IPS DF 6.9 (cell line): ENCODE data around the gene NCS1.

Source experiments
- DNase-seq: peaks from one replicate; pipeline ENCODE4 v3.0.0-alpha.2; 2013; ENCODE audit warnings: low read depth, low spot score
- H3K27ac ChIP-seq: one replicate; pipeline ENCODE4 v1.5.1; 2013; ENCODE audit warnings: low read length, control low read depth
- H3K27me3 ChIP-seq: 2 replicates; pipeline ENCODE4 v1.6.1; 2013; ENCODE audit warnings: mild to moderate bottlenecking, low read length; ENCODE audit not compliant: control insufficient read depth, insufficient read depth
- H3K36me3 ChIP-seq: 2 replicates; pipeline ENCODE4 v1.6.1; 2013; ENCODE audit warnings: low read length; ENCODE audit not compliant: control insufficient read depth, insufficient read depth
- H3K4me1 ChIP-seq: 2 replicates; pipeline ENCODE4 v1.6.1; 2013; ENCODE audit warnings: low read length; ENCODE audit not compliant: control insufficient read depth, insufficient read depth
- H3K4me3 ChIP-seq: 2 replicates; pipeline ENCODE4 v1.5.1; 2013; ENCODE audit warnings: mild to moderate bottlenecking, low read length
- H3K9me3 ChIP-seq: 2 replicates; pipeline ENCODE4 v1.6.1; 2013; ENCODE audit warnings: low read length, inconsistent platforms; ENCODE audit not compliant: control insufficient read depth, insufficient read depth
- WGBS: extraction: QIAGEN DNeasy Blood & Tissue Kit; methylation state at CpG from one replicate; pipeline ENCODE4 v1.1.7; 2013; ENCODE audit warnings: mixed read lengths, missing lambda C conversion rate; ENCODE audit not compliant: insufficient read length, insufficient coverage; 5-methylcytosine and 5-hydroxymethylcytosine counted together

NCS1 gene

GRCh38 chr9:130147198-130147597, 25.0 kb upstream of the NCS1 start:
- no peak for DNase-seq
- Histone ChIP-seq H3K4me1 (no peaks in the 10 kb centered on the region; the same call in 1 of the 2 replicates), H3K4me3 (no peak overlapping the region), H3K27me3 (no peaks in the 10 kb centered on the region), H3K36me3 (no peaks in the 10 kb centered on the region), H3K27ac (no peak overlapping the region), H3K9me3 (no peaks in the 10 kb centered on the region)
- no CpG with 5 or more reads among the region's 5 CpGs for WGBS

- Histone ChIP-seq H3K36me3 (no peaks in the 10 kb centered on the region), H3K27me3 (no peaks in the 10 kb centered on the region), H3K9me3 (no peaks in the 10 kb centered on the region), H3K27ac (no peak overlapping the region), H3K4me1 (no peaks in the 10 kb centered on the region), H3K4me3 (no peak overlapping the region)
- WGBS = no CpG with 5 or more reads among the region's 3 CpGs
- no peak for DNase-seq
These were observed 24.3 kb upstream of the NCS1 start for GRCh38 chr9:130147910-130148309.

GRCh38 chr9:130149031-130149430, 23.2 kb upstream of the NCS1 start:
- Histone ChIP-seq H3K4me1 (no peaks in the 10 kb centered on the region), H3K27ac (no peak overlapping the region), H3K36me3 (no peaks in the 10 kb centered on the region), H3K4me3 (no peak overlapping the region), H3K27me3 (no peaks in the 10 kb centered on the region), H3K9me3 (no peaks in the 10 kb centered on the region)
- no CpG with 5 or more reads among the region's 5 CpGs for WGBS
- DNase-seq = no peak

GRCh38 chr9:130149654-130150286, 22.4 kb upstream of the NCS1 start:
- no peak for DNase-seq
- Histone ChIP-seq H3K27me3 (no peaks in the 10 kb centered on the region), H3K9me3 (no peaks in the 10 kb centered on the region), H3K4me1 (no peaks in the 10 kb centered on the region), H3K27ac (no peak overlapping the region), H3K4me3 (no peak overlapping the region), H3K36me3 (no peaks in the 10 kb centered on the region)
- WGBS = no CpG with 5 or more reads among the region's 5 CpGs

GRCh38 chr9:130150779-130151382, 21.3 kb upstream of the NCS1 start:
- no CpG with 5 or more reads among the region's 14 CpGs for WGBS
- Histone ChIP-seq H3K9me3 (no peaks in the 10 kb centered on the region), H3K4me1 (no peaks in the 10 kb centered on the region), H3K27me3 (no peaks in the 10 kb centered on the region), H3K36me3 (no peaks in the 10 kb centered on the region), H3K4me3 (no peak overlapping the region), H3K27ac (no peak overlapping the region)
- no peak for DNase-seq

GRCh38 chr9:130154816-130155215, 17.4 kb upstream of the NCS1 start:
- no peak overlapping the region for H3K27ac ChIP-seq
- no peak for DNase-seq
- H3K4me1 ChIP-seq = no peaks in the 10 kb centered on the region
- no peak overlapping the region for H3K4me3 ChIP-seq
- WGBS = no CpG with 5 or more reads among the region's 3 CpGs
- H3K9me3 ChIP-seq = no peaks in the 10 kb centered on the region
- H3K36me3 ChIP-seq = no peaks in the 10 kb centered on the region
- no peaks in the 10 kb centered on the region for H3K27me3 ChIP-seq

- Histone ChIP-seq H3K9me3 (no peaks in the 10 kb centered on the region), H3K27ac (no peak overlapping the region), H3K36me3 (no peaks in the 10 kb centered on the region), H3K4me1 (no peaks in the 10 kb centered on the region), H3K4me3 (no peak overlapping the region), H3K27me3 (no peaks in the 10 kb centered on the region)
- DNase-seq = no peak
- WGBS = no CpG with 5 or more reads among the region's 12 CpGs
These were observed 16.6 kb upstream of the NCS1 start for GRCh38 chr9:130155647-130156046.

- no CpG with 5 or more reads among the region's 6 CpGs for WGBS
- Histone ChIP-seq H3K4me1 (no peaks in the 10 kb centered on the region), H3K9me3 (no peaks in the 10 kb centered on the region), H3K27ac (no peak overlapping the region), H3K36me3 (no peaks in the 10 kb centered on the region), H3K4me3 (no peak overlapping the region), H3K27me3 (no peaks in the 10 kb centered on the region)
- no peak for DNase-seq
These were observed 15.5 kb upstream of the NCS1 start for GRCh38 chr9:130156672-130157071.

GRCh38 chr9:130157079-130157478, 15.1 kb upstream of the NCS1 start:
- DNase-seq = no peak
- H3K4me3 ChIP-seq = no peak overlapping the region
- no peaks in the 10 kb centered on the region for H3K36me3 ChIP-seq
- no peaks in the 10 kb centered on the region for H3K9me3 ChIP-seq
- H3K27me3 ChIP-seq = no peaks in the 10 kb centered on the region
- no CpG with 5 or more reads among the region's 7 CpGs for WGBS
- no peaks in the 10 kb centered on the region for H3K4me1 ChIP-seq
- no peak overlapping the region for H3K27ac ChIP-seq

GRCh38 chr9:130158001-130158400, 14.2 kb upstream of the NCS1 start:
- Histone ChIP-seq H3K36me3 (no peaks in the 10 kb centered on the region), H3K27ac (no peak overlapping the region), H3K27me3 (no peaks in the 10 kb centered on the region), H3K9me3 (no peaks in the 10 kb centered on the region), H3K4me3 (no peak overlapping the region), H3K4me1 (no peaks in the 10 kb centered on the region)
- WGBS = no CpG with 5 or more reads among the region's 8 CpGs
- DNase-seq = no peak

- Histone ChIP-seq H3K36me3 (no peaks in the 10 kb centered on the region), H3K4me3 (no peak overlapping the region), H3K4me1 (no peaks in the 10 kb centered on the region), H3K27me3 (0 out of 2 replicates have a peak, but pooled peaks cover 1% of the 10 kb centered on the region), H3K9me3 (no peaks in the 10 kb centered on the region), H3K27ac (no peak overlapping the region)
- no peak for DNase-seq
- WGBS = no CpG with 5 or more reads among the region's 8 CpGs
These were observed 13.1 kb upstream of the NCS1 start for GRCh38 chr9:130159057-130159456.
